NCI-H1092 treated with DMSO at 0.1 percent for 48 hours (cell line): ENCODE results near the gene FITM1.
"Not testable (repeated sequence)": the region's sequence is repeated elsewhere in the genome, so short reads cannot be mapped to it uniquely, and the experiment has no call there.

ENCODE experiments used
- DNase-seq: peaks from one replicate; lab custom pipeline; 2025; lab: John Stamatoyannopoulos, UW

Gene FITM1

DNA sequence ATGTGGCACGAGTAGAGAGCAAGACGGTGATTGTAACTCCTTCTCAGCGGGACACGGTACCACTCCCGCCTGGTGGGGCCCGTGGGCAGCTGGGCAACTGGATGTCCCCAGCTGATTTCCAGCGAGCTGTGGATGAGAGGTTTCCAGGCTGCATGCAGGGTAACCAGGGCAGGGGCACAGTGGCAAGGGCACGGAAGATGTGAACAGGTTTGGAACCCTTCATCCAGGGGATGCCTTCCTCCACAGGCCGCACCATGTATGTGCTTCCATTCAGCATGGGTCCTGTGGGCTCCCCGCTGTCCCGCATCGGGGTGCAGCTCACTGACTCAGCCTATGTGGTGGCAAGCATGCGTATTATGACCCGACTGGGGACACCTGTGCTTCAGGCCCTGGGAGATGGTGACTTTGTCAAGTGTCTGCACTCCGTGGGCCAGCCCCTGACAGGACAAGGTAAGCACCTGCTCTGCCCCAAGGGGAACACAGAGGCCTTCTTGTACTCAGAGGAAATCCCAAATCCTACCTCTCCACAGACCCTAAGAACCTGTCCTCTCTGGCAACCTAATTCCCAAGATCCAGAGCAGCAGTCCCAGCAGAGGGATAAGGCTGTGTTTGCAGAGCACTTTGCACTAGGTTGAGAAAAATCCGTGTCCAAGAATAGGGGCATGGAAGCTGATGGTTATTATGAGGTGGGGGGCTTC is 32.1 kb upstream of the FITM1 start:
- DNase-seq: no peak

DNA sequence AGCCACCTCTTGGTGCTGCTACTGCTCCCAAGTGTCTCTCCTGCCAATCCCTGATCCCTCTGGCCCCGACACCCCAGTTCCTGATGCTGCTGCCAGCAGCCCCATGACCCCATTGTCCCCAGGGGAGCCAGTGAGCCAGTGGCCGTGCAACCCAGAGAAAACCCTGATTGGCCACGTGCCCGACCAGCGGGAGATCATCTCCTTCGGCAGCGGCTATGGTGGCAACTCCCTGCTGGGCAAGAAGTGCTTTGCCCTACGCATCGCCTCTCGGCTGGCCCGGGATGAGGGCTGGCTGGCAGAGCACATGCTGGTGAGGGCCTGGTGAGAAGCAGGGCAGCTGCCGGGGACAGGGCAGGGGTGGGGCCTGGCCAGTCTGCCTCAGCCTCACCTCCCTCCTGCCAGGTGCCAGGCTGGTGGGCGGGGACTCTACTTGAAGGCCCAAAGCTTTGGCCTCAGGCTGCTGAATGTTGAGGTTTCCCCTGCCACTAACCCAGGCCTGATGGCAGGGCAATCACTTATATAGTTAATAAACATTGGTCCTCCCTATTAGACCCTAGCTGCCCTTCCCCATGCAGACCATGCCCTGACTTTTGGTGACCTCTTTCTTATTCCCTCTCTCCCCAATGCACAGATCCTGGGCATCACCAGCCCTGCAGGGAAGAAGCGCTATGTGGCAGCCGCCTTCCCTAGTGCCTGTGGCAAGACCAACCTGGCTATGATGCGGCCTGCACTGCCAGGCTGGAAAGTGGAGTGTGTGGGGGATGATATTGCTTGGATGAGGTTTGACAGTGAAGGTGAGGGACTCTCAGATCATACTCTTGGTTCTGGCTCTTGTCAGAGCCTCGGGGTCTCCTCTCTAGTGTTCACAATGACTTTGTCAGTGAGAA is 31.3 kb upstream of the FITM1 start:
- peak; percentile 69 for DNase-seq

DNA sequence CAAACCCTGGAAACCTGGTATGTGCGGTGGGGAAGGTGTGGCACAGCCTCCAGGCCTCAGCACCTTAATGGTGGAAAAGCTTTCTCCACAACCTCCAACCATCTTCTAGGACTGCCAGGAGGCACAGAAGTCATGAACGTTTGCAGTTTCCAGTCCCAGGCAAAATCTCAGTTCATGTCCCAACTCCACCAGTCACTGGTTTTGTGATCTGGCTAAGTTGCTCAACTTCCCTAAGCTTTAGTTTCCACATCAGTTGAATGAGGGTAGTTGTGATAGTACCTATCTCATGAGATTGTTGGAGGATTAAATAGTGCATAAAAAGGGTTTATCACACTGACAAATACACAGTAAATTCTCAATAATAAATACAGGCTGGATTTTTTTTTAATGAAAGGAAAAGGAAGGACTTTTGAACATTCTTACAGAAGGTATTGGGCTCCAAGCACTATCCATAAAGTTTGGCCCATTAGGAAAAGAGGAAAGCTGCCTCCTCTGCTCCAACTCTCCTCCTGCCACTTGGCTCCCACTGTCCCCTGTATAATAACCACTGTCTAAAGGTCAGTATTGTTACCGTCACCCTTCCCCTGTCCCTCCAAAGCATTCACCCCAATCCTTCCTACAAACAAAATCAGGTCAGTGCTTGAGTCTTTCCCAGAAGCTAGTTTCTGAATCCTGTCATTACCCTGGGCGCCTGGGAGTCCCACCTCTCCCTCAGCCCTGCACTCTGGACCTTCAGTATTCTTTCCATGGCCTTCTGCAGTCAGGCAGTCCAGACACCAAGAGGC is 30.1 kb upstream of the FITM1 start:
- no peak for DNase-seq

DNA sequence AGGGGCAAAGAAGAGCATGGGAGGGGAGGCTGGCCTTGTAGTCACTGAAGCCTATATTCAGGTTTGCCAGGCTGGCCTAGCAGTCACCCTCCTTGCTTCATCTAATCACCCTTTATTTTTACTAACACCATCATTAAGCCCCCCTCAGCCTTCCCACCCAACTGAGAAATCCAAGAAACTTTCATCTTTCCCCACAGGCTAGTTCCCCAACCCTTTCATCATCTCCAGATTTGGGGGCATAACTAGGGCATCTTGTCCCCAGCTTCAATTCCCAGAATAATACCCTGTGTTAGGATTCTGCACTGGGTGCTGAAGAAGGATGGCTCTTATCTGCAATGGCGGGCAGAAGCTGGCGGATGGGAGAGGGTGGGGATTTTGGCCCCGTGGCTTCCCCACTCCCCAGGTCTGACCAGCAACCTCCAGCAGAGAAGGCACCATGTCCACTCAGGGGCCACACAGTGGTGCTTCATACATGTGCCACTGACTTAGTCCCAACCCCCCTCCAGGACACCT is 29.4 kb upstream of the FITM1 start:
- DNase-seq: no peak

DNA sequence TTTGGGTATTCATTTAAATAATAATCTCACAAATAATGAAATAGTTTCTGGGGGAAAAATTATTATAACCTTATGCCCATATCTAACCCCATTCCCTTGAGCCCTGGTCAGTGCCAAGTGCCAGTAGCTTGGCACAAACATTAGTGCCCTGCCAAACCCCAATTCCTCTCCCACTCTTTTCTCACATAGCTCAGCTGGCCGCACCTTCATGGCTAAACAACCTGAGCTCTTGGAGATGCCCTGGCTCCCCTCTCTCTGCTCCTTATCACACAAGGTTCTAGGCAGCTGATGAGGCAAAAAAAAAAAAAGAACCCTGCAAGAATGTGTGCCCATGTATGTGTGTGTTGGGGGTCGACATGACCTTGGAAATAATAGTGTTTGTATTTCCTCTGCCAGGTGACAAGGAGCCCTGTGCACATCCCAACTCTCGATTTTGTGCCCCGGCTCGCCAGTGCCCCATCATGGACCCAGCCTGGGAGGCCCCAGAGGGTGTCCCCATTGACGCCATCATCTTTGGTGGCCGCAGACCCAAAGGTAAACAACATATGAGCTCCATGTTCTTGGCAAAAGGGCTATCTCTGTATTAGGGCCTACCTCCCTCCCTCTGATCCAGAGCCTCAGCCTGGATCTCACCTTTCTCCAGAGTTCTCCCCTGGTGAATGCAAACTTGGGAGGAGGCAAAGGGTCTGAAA is 28.0 kb upstream of the FITM1 start:
- no peak for DNase-seq

DNA sequence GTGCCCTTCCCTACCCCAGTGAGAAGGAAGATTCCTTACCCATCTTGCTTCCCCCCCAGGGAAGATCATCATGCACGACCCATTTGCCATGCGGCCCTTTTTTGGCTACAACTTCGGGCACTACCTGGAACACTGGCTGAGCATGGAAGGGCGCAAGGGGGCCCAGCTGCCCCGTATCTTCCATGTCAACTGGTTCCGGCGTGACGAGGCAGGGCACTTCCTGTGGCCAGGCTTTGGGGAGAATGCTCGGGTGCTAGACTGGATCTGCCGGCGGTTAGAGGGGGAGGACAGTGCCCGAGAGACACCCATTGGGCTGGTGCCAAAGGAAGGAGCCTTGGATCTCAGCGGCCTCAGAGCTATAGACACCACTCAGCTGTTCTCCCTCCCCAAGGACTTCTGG is 27.0 kb upstream of the FITM1 start:
- DNase-seq: no peak

DNA sequence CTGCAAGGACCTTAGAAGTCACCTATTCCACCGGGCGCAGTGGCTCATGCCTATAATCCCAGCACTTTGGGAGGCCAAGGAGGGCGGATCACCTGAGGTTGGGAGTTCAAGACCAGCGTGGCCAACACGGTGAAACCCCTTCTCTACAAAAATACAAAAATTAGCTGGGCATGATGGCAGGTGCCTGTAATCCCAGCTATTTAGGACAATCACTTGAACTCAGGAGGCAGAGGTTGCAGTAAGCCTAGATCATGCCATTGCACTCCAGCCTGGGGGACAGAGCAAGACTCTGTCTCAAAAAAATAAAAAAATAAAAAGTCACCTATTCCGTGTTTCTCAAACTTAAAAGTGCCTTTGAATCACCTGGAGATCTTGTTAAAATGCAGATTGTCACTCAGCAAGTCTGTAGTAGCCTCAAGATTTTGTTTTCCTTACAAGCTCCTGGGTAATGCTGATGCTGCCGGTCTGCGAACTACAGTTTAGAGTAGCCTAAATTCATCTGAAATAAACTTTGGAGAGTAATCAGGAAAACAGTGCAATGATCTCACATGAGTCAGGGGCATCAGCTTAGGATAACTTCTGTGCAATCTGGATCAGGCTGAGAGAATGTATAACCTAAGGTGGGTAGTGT is 24.7 kb upstream of the FITM1 start:
- not testable (repeated sequence) for DNase-seq

DNA sequence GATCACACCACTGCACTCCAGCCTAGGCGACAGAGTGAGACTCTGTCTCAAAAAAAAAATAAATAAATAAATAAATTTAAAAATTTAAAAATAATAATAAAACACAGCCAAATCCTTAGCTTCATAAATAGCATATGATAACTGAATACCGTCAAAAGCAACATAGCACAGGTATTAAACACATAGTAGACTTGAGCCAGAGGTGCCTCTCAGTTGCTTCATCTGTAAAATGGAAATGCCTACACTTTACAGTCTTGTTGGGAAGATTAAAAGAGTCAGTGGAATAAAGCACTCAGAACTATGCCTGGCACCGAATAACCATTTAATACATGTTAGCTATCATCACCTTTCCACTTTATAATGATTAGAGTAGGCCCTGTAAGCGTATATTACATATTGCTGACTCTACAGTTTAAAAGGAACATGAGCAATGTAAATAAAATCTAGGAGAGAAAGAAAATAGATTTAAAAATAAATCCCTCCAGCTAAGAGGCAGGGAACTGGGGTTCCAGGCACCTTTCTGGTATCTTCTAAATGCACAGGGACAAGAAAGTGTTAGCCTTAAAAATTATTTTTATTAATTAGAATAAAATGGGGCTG is 23.7 kb upstream of the FITM1 start:
- no peak for DNase-seq

DNA sequence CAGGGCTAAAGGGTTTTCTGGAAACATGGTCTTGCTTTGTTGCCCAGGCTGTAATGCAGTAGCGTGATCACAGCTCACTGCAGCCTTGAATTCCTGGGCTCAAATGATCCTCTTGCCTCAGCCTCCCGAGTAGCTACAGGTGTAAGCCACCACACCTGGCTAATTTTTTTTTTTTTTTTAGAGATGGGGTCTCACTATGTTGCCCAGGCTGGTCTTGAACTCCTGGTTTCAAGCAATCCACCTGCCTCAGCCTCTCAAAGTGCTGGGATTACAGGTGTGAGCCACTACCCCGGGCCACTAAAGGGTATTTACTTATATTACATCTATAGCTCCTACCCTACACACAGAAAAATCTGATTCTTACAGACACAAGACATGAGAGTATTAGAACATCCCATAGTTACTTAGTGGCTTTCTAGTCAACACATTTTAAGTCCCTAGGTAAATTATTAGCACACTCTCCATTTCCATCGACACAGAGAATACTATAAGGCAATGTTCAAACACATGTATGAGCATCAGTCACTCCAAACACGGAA is 22.1 kb upstream of the FITM1 start:
- no peak for DNase-seq

DNA sequence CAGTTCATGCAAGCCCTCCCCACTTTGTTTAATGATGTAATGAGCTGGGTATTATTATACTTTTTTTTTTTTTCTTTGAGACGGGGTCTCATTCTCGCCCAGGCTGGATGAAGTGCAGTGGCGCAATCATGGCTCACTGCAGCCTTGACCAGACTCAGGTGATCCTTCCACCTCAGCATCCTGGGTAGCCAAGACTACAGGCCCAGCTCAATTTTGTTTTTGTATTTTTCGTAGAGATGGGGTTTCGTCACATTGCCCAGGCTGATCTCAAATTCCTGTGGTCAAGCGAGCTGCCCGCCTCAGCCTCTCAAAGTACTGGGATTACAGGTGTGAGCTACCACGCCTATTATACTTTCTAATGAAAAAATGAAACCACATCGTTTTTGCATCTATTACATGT is 20.4 kb upstream of the FITM1 start:
- DNase-seq: no peak

DNA sequence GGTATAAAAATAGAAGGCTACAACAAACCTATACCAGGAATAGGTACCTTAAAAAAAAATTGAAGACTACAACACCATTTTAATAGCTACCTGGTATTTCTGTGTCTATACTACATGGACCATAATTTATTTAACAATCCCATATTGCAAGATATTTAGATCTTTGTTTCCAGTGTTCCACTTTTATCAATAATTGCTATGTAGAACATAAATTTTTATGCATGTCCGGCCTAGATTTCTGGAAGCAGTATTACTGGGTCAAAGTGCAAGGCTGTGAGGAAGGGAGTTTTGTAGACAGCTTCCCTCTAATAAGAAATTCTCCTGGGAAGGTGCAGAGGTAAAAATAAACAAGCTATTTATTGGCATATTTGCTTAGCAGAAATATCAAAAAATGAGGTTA is 19.9 kb upstream of the FITM1 start:
- no peak for DNase-seq

DNA sequence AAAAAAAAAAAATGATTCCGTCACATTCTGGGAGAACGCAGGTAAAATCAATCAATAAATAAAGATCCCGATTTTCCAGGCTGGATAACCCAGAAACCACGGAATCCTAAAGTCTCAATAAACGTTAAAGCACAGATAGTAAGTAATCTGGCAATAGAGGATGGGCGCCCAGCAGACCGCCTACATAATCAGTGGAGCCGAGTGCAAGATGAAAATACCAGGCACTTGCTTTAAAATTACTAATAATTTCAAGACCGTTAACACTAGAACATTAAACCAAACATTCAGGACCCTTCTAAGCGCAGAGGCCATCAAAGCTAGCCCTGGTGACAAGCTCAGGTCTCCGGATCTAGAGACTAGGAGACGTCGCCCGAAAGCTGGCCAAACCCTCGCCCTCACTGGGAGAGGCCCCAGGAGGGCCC is 17.1 kb upstream of the FITM1 start:
- DNase-seq: peak; percentile 63

DNA sequence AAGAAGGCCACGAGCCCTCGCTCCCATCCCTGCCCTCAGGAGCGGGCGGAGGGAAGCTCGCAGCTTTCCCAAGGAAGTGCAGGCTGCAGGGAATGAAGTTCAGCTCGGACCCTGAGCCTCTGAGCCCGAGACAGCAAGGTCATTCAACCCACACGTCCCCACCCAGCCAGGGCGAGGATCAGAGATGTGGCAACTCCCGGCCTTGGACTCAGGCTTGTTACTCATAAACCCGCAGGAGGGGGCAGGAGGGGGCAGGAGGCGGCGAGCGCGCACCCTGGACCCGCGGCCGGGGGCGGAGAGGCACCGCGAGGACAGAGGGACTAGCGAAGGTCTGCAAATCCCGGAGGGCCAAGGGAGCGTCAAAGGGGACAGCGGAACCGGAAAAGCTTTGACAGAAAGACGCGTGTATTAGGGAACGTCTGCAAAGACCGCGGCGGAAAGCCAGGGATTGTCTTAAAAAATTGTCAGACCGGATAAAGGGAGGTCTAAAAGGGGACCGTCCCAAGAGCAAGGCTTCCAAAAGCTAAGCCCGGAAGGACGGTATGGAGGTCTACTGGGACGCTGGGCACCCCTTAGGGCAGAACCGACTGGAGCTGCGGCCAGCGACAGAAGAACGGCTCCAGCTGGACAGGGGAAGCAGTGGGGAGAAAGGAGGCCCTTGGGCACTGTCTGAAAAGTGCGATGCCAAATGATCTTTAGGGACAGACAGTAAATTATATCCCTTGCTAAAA is 16.5 kb upstream of the FITM1 start:
- DNase-seq: peak; percentile 97

DNA sequence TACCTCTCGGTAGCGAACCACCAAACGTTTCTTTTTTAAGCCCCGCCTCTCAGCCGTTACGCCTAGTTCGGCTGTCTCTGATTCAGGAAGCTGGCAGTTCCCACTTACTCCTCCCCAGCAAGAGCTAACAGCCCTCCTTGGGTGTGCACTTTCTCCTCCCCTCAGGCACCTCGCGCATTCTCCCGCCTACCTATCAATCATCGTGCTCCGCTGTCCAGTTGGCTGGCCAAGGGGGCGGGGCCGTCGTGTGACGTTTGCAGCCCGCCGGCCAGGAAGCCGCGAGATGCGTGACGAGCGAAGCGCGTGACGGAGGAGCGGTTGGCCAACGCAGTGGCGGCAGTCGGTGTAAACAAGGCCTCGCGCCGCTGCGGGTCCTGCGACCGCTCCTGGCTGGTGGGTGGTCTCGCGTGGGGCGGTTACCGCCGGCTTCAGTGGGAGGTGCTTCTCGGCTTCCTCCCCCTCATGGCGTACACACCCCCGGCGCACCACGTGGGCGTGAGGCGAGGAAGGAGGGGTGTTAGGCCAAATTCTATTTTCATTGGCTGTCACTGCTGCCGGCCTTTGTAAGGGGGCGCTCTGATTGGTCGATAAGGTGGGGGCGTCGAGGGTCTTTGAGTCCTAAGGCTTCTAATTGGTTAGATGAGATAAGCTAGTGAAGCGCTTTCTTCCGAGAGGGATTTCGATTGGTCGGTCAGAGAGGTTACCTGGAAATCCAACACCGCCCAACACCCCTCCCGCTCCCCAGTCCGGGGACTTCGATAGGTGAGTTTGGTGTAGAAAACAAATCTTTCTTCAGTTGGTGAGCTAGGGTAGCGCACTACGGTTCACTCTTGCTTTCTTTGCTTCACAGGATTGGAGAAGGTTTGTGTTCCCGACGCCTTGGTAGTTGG is 15.7 kb upstream of the FITM1 start, which contains the start of the genes DCAF11 and NRL:
Gene DCAF11, plus strand, starts transcription at position 246 of the 890 bp plus-strand sequence. CDS start 818 bp downstream, outside the sequence.
Gene NRL, minus strand, starts transcription at position 418 of the 890 bp plus-strand sequence. CDS start 32,101 bp downstream, outside the sequence.
- peak; percentile 100 for DNase-seq

DNA sequence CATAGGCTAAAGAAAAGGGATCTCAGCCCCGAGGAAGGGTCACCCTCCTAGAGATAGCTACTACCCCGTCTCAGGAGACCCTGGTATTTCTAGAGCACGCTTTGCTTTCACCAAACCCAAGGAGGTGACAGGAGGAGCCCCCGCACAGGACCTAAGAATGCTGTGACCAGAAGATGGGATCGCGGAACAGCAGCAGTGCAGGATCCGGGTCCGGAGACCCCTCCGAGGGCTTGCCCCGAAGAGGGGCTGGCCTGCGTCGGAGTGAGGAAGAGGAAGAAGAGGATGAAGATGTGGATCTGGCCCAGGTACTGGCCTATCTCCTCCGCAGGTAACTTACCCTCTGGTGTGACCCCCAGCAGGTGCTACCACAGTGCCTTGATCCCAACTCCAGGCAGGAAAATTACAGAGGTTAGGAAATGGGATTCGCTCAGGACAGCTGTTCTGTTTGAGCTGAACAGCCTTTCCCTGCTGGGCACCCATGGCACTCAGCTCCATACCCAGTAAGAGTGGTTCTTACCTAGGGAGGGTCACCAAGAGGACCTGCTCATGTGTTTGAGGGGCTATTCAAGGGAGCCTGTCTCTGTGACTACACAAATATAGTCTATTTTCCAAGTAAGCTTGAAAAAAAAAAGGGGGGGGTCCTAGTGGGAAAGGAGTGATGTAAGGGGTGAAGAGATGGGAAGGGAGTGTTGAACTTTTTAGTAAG is 14.9 kb upstream of the FITM1 start:
- DNase-seq: no peak

DNA sequence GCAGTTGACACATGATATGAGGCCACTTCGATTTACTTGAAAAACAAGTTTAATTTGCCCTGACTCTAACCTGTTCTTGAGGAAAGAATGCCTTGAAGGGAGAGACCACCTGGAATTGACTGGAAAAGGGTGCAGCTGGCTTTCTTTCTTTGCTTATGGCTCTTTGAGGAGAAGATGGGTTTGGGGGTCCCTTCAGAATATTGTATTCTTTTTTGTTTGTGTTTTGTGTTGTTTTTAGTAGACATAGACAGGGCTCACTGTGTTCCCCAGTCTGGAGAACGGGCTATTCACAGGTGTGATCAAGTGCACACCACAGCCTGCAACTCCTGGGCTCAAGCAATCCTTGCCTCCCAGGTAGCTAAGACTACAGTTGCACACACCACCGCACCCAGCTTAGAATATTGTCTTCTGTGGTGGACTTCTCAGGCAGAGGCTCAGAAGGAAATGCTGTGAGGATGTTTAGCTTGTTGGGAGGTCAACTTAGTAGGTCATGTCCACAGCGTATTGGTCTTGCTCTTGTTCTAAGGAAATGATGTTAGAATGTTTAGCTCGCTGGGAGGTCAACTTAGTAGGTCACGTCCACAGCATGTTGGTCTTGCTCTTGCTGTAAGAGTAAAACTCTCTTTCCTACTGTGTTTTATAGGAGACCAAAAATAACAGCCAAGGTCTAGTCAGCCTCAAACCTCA is 14.2 kb upstream of the FITM1 start:
- DNase-seq: no peak

DNA sequence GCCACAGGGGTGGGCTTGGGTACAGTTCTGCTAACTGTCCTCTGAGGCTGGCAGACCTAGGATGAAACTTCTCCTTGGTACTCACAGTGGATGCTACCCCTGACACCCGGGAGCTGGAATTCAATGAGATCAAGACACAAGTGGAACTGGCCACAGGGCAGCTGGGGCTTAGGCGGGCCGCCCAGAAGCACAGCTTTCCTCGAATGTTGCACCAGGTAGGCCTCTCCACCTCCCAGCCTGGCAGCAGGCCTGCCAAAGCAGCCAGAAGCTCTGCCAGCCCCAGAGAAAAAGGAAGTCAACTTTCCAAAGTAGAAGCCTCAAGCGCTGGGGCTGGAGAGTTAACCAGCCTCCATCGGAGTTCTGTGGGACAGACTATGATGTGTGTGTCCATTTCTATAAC is 13.3 kb upstream of the FITM1 start:
- DNase-seq: no peak
